Epithelial cell of proximal tubule (primary cell): ENCODE results near the gene VLDLR. TPM values are rescaled to one million over a fixed set of nuclear protein-coding genes. Genes with fewer than 3 reads are reported as not detected.
"Not testable (repeated sequence)": the region's sequence is repeated elsewhere in the genome, so short reads cannot be mapped to it uniquely, and the experiment has no call there.

ENCODE experiments used
- DNase-seq: peaks from one replicate; pipeline ENCODE4 v3.0.0-alpha.2; 2011; ENCODE audit warnings: low read depth
- H3K4me3 ChIP-seq: 2 replicates; pipeline ENCODE4 v1.5.1; 2011; ENCODE audit warnings: low read depth, mild to moderate bottlenecking, low read length
- total RNA-seq: library from RNA; depleted of rRNA; stranded (reverse); fragments of >200 nt; gene quantifications from 2 replicates; pipeline ENCODE4 v1.2.3, GENCODE V29; 2015
- TF ChIP-seq, protein P1 (sequence below): conservative IDR thresholded peaks from 2 replicates; pipeline ENCODE4 v1.5.1; 2012; ENCODE audit warnings: low read depth, mild to moderate bottlenecking, low read length

VLDLR gene
- total RNA-seq, 1 donor from 2014 or later: 16.4 TPM

DNA sequence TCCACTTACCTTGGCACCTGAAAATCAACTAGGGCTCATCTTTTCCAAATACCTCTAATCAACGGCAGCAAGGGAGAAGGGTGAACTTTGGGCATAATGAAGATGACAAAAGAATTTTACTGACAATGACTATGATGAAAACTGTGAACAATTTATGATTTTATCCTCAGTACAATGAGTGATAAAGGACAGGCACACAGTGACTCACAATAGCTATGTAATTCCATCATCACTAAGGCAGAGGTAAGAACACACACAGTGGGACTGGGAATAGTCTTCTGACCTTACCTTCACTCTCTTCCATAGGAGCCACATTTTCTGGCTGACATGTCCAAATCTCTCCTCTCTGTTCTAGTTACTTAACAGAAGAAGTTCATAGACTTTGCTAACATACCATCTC is 69.6 kb downstream of the VLDLR start:
- TF ChIP-seq, protein P1, sequence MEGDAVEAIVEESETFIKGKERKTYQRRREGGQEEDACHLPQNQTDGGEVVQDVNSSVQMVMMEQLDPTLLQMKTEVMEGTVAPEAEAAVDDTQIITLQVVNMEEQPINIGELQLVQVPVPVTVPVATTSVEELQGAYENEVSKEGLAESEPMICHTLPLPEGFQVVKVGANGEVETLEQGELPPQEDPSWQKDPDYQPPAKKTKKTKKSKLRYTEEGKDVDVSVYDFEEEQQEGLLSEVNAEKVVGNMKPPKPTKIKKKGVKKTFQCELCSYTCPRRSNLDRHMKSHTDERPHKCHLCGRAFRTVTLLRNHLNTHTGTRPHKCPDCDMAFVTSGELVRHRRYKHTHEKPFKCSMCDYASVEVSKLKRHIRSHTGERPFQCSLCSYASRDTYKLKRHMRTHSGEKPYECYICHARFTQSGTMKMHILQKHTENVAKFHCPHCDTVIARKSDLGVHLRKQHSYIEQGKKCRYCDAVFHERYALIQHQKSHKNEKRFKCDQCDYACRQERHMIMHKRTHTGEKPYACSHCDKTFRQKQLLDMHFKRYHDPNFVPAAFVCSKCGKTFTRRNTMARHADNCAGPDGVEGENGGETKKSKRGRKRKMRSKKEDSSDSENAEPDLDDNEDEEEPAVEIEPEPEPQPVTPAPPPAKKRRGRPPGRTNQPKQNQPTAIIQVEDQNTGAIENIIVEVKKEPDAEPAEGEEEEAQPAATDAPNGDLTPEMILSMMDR: no peak
- H3K4me3 ChIP-seq: no peak overlapping the region
- no peak for DNase-seq

DNA sequence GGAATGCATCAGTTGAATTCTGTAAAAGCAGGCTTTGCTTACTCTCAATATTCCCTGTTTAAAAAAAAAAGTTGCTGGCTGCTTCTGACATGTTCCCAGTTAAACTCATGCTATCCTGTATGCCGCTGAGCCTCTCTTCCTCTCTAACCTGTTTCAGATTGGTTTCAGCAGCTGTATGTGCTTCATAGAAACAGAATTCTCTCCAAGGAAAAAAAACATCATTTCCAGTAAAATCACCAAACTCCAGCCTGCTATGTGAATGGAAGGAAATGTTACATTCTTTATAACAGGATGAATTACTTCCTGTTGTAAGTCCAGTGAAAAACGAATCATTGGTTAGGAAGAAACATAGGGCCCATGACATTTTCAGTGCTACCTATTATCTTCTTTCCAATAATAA is 70.0 kb downstream of the VLDLR start:
- TF ChIP-seq, protein P1: no peak
- no peak for DNase-seq
- no peak overlapping the region for H3K4me3 ChIP-seq

DNA sequence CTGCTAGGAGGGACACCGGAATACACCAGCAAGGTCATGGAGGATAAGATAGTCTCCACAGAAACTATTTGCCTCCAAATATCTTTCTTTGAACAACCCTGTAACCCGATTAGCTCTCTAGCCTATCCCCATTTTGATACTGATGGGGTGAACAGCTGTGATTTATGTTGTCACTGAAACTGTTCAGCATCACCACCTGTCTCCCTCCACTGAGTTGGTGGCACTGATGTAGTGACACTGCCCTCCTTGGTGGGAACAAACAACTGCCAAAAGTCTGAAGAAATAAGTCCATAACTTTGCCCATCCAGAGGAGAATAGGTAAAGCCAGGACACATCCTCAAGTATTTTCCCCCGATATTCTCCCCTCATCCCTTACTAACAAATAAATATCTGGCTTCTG is 71.5 kb downstream of the VLDLR start:
- DNase-seq: no peak
- H3K4me3 ChIP-seq: no peak overlapping the region
- TF ChIP-seq, protein P1: no peak

DNA sequence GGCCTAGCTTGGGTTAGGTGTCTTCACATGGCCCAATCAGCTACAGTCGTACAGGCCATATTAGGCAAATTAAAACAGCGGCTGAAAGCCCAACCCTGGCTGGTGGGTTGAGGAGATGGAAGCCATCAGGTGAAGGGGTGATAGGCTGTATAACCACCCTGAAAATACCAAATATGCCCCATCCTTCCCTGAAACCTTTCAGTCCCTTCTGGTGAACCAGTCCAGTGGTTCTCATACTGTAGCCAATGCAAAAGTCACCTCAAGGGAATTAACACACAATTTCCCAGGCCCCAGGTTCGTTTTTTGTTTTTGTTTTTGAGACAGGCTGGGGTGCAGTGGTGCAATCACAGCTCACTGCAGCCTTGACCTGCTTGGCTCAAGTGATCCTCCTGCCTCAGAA is 75.9 kb downstream of the VLDLR start:
- TF ChIP-seq, protein P1: no peak
- no peak for DNase-seq
- no peak overlapping the region for H3K4me3 ChIP-seq

DNA sequence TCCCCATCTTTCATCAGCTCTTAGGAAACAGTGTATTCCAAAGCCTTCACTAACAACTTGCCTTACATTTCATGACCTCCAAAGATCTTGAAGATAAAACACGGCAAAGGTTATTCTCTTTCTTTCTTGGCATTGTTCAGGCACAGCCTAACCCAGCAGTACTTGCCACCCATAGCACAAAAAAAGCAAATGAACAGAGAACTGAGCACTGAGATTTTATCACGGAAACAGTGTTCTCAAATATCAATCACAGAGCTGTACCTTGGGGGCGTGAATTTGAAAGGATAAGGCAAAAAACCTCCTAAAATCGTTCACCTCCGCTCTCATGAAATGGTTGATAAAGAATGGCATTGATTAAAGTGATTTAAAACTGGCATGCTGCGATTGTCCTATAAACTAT is 78.8 kb downstream of the VLDLR start:
- no peak for DNase-seq
- no peak overlapping the region for H3K4me3 ChIP-seq
- TF ChIP-seq, protein P1: no peak

DNA sequence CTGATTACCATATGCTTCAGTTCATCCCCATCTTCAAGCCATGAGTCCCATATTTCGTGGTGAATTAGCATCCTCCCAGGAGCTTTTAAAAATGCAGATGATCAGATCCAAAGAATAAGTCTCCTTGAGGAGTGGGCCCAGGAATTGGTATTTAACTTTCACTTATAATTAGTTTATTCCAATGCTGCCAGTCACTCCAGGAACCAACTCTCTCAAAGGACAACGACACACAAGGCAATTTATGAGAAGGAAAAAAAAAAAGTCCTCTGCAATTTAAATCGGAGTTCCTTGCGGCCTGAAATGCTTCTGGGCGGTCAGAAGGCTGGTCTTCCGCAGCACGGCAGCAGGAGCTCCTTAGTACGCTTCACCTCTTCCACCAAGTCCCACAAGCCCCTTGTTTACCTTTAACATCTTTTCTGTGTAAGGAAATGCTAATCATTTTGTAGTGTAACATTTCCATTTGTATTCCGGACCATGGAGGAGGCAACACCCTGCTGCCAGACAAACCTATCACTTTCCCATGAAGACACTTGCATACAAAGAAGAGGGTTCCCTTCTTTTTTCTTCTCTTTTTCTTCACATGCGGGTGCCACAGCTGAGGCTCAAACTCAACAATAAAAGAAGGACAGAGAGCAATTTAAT is 79.4 kb downstream of the VLDLR start:
- no peak for DNase-seq
- TF ChIP-seq, protein P1: no peak
- H3K4me3 ChIP-seq: no peak overlapping the region

DNA sequence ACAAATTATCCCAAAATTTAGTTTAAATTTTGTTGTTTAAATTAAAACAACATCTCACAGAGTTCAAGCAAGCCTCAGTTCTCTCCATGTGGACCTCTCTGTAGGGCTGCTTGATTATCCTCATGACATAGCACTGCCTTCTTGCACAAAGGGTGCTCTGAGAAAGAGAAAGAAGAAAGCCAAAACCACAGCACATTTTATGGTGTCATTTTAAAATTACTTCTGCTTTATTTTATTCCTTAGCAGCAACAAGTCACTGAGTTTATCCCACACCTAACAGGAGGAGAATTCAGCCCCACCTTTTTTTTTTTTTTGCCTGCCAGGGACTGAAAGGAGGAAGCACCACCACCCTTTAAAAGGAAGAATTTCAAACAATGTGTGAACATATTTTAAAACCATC is 82.9 kb downstream of the VLDLR start:
- TF ChIP-seq, protein P1: no peak
- DNase-seq: no peak
- no peak overlapping the region for H3K4me3 ChIP-seq

DNA sequence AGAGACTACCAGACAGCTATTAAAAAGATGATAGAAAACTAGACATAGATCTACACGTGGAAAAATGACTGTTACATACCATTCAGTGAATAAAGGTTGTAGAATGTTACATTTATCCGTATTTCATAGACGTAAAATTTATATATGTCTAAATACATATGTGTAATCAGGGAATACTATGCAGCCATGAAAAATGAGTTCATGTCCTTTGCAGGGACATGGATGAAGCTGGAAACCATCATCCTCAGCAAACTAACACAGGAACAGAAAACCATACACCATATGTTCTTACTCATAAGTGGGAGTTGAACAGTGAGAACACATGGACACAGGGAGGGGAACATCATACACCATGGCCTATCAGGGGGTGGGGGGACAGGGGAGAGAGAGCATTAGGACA is 85.7 kb downstream of the VLDLR start:
- not testable (repeated sequence) for DNase-seq, H3K4me3 ChIP-seq
